ENCODE data around the gene LRBA. TPM values are rescaled to one million over a fixed set of nuclear protein-coding genes. Genes with fewer than 3 reads are reported as not detected.

The LRBA gene
- total and polyA plus RNA-seq, 9 of the 15 experiments (the other 6 are each of a cell fraction or from before 2014, with no cell fraction given), result 24.2 to 88.7 (median 59.7) TPM

DNA sequence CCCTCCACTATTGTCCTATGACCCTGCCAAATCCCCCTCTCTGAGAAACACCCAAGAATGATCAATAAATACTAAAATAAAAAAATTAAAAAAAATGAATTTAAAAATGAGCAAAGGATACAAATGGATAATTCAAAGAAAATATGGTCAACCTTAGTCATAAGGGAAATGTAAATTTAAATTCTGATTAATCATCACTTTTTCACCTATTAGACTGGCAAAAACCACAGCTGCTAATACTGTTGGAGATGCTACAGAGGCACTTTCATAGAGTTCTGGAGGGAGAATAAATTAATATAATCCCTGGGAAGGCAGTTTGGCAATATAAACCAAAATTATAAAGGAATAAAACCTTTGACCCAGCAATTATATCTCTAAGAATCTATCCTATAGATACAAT lies 50.3 kb downstream of the LRBA start:
- Histone ChIP-seq H3K9me3 (replicated peaks; ENCODE audit: control insufficient read depth, insufficient read depth, low read depth, low read length) (no peaks in the 10 kb centered on the region; the same call in none of the 2 replicates), H3K27ac (ENCODE audit: extremely low read depth, low read depth, low read length) (no peak overlapping the region), H2AFZ (ENCODE audit: low read depth, low read length) (no peak overlapping the region), H3K4me2 (ENCODE audit: insufficient read depth, low read length) (no peak overlapping the region), H3K27me3 (ENCODE audit: control insufficient read depth in 2 of 2, insufficient read depth in 2 of 2, low read length in 2 of 2) (no peaks in the 10 kb centered on the region), H3K9me1 (ENCODE audit: control insufficient read depth, insufficient read depth, low read length) (no peaks in the 10 kb centered on the region), H3K4me1 (replicated peaks in 1 of 2; ENCODE audit: control insufficient read depth in 2 of 2, insufficient read depth in 2 of 2, low read length in 2 of 2) (no peaks in the 10 kb centered on the region; a peak in 1 of 5 replicates), H3K36me3 (ENCODE audit: control insufficient read depth, insufficient read depth, low read length) (peaks cover 3% of the 10 kb centered on the region; the same call in 1 of the 3 replicates), H3K9ac (ENCODE audit: insufficient read depth in 1 of 2, low read depth in 2 of 2, low read length in 2 of 2) (no peak overlapping the region), H4K20me1 (replicated peaks; ENCODE audit: control insufficient read depth, insufficient read depth, low read length) (no peaks in the 10 kb centered on the region), H3K4me3 (no peak overlapping the region), H3K79me2 (ENCODE audit: control insufficient read depth, insufficient read depth, low read length) (peaks cover 75% of the 10 kb centered on the region)
- no TSS peak for BruUV-seq (replicated peaks)
- DNase-seq (ENCODE audit: extremely low read depth in 1 of 4, low spot score in 3 of 4) (no peak), ATAC-seq (no peak), FAIRE-seq (no peak)
- intact Hi-C loops (cut with micrococcal nuclease), result loop anchor here (5.0 kb wide), 1 partner anchor 97 kb away; no protein-coding TSS in a partner anchor
- ChIA-PET CTCF (ENCODE audit: low intra/inter-chr PET ratio) (no interaction called here), POLR2A (no interaction called here)
- in situ Hi-C loops (cut with MboI), result no loop called here
- TF ChIP-seq, protein P1, sequence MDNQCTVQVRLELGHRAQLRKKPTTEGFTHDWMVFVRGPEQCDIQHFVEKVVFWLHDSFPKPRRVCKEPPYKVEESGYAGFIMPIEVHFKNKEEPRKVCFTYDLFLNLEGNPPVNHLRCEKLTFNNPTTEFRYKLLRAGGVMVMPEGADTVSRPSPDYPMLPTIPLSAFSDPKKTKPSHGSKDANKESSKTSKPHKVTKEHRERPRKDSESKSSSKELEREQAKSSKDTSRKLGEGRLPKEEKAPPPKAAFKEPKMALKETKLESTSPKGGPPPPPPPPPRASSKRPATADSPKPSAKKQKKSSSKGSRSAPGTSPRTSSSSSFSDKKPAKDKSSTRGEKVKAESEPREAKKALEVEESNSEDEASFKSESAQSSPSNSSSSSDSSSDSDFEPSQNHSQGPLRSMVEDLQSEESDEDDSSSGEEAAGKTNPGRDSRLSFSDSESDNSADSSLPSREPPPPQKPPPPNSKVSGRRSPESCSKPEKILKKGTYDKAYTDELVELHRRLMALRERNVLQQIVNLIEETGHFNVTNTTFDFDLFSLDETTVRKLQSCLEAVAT (IDR thresholded peaks at IDR 0.05), result no peak
- TF ChIP-seq, protein P2, sequence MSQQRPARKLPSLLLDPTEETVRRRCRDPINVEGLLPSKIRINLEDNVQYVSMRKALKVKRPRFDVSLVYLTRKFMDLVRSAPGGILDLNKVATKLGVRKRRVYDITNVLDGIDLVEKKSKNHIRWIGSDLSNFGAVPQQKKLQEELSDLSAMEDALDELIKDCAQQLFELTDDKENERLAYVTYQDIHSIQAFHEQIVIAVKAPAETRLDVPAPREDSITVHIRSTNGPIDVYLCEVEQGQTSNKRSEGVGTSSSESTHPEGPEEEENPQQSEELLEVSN (IDR thresholded peaks at IDR 0.05; ENCODE audit: borderline replicate concordance in 1 of 2, extremely low read depth in 1 of 2, insufficient read depth in 1 of 2, insufficient read length in 1 of 2, low read depth in 1 of 2, low read length in 1 of 2, poor library complexity in 1 of 2, severe bottlenecking in 1 of 2), result no peak
- TF ChIP-seq MAFG (tag; conservative IDR thresholded peaks at IDR 0.05), result peak; percentile 51; the same call in 1 of the 2 replicates
- TF ChIP-seq MCM3 (IDR thresholded peaks at IDR 0.05), result no peak
- peak; percentile 76 for TF ChIP-seq C11orf30 (IDR thresholded peaks at IDR 0.05; ENCODE audit: low read depth)
- TF ChIP-seq ATF1 (CRISPR knock-in tag; IDR thresholded peaks at IDR 0.05), result no peak
- no peak for TF ChIP-seq ATF1 (tag; IDR thresholded peaks at IDR 0.05)
- TF ChIP-seq, protein P3, sequence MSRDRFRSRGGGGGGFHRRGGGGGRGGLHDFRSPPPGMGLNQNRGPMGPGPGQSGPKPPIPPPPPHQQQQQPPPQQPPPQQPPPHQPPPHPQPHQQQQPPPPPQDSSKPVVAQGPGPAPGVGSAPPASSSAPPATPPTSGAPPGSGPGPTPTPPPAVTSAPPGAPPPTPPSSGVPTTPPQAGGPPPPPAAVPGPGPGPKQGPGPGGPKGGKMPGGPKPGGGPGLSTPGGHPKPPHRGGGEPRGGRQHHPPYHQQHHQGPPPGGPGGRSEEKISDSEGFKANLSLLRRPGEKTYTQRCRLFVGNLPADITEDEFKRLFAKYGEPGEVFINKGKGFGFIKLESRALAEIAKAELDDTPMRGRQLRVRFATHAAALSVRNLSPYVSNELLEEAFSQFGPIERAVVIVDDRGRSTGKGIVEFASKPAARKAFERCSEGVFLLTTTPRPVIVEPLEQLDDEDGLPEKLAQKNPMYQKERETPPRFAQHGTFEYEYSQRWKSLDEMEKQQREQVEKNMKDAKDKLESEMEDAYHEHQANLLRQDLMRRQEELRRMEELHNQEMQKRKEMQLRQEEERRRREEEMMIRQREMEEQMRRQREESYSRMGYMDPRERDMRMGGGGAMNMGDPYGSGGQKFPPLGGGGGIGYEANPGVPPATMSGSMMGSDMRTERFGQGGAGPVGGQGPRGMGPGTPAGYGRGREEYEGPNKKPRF (IDR thresholded peaks at IDR 0.05; ENCODE audit: low read depth, low read length), result no peak
- TF ChIP-seq, protein P4, sequence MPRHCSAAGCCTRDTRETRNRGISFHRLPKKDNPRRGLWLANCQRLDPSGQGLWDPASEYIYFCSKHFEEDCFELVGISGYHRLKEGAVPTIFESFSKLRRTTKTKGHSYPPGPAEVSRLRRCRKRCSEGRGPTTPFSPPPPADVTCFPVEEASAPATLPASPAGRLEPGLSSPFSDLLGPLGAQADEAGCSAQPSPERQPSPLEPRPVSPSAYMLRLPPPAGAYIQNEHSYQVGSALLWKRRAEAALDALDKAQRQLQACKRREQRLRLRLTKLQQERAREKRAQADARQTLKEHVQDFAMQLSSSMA (CRISPR knock-in tag; IDR thresholded peaks at IDR 0.05), result no peak
- TF ChIP-seq RAD51 (IDR thresholded peaks at IDR 0.05; ENCODE audit: borderline replicate concordance, low read depth), result no peak
- no peak for TF ChIP-seq KDM5B (IDR thresholded peaks at IDR 0.05; ENCODE audit: insufficient replicate concordance, low read depth, low read length)
- no peak for TF ChIP-seq RFX5 (IDR thresholded peaks at IDR 0.05; ENCODE audit: low read depth, low read length)
- no peak for TF ChIP-seq PTBP1 (IDR thresholded peaks at IDR 0.05; ENCODE audit: low read depth, low read length)
- TF ChIP-seq MAFF (IDR thresholded peaks at IDR 0.05; ENCODE audit: low read length), result 0 out of 2 replicates have a peak, but pooled peaks have one; percentile 37
- TF ChIP-seq, protein P5, sequence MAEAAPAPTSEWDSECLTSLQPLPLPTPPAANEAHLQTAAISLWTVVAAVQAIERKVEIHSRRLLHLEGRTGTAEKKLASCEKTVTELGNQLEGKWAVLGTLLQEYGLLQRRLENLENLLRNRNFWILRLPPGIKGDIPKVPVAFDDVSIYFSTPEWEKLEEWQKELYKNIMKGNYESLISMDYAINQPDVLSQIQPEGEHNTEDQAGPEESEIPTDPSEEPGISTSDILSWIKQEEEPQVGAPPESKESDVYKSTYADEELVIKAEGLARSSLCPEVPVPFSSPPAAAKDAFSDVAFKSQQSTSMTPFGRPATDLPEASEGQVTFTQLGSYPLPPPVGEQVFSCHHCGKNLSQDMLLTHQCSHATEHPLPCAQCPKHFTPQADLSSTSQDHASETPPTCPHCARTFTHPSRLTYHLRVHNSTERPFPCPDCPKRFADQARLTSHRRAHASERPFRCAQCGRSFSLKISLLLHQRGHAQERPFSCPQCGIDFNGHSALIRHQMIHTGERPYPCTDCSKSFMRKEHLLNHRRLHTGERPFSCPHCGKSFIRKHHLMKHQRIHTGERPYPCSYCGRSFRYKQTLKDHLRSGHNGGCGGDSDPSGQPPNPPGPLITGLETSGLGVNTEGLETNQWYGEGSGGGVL (CRISPR knock-in tag; IDR thresholded peaks at IDR 0.05), result no peak
- TF ChIP-seq ZNF316 (IDR thresholded peaks at IDR 0.05), result peak; percentile 87
- TF ChIP-seq CREBBP (IDR thresholded peaks at IDR 0.05; ENCODE audit: low read depth, low read length), result no peak
- no peak for TF ChIP-seq BRD4 (IDR thresholded peaks at IDR 0.05)

All from K562 (cell line).